Activated naive CD8-positive, alpha-beta T cell treated with anti-CD3 and anti-CD28 coated beads for 36 hours (primary cell): ENCODE results near the gene TMEM132A. TPM values are rescaled to one million over a fixed set of nuclear protein-coding genes. Genes with fewer than 3 reads are reported as not detected.

ENCODE experiments used
- DNase-seq: peaks from one replicate; pipeline ENCODE4 v3.0.0; 2021
- H3K27ac Mint-ChIP-seq: one replicate; pipeline ENCODE4 v1.8.0; 2022; ENCODE audit warnings: mild to moderate bottlenecking, moderate library complexity, mixed read lengths
- H3K27me3 Mint-ChIP-seq: one replicate; pipeline ENCODE4 v1.8.0; 2022; ENCODE audit warnings: mild to moderate bottlenecking, mixed read lengths
- H3K36me3 Mint-ChIP-seq: one replicate; pipeline ENCODE4 v1.8.0; 2021; ENCODE audit warnings: mild to moderate bottlenecking, mixed read lengths
- H3K4me1 Mint-ChIP-seq: one replicate; pipeline ENCODE4 v1.8.0; 2021; ENCODE audit warnings: mixed read lengths
- H3K4me3 Mint-ChIP-seq: one replicate; pipeline ENCODE4 v1.8.0; 2022; ENCODE audit warnings: mild to moderate bottlenecking, moderate library complexity, mixed read lengths
- H3K9me3 Mint-ChIP-seq: one replicate; pipeline ENCODE4 v1.8.0; 2022; ENCODE audit warnings: mixed read lengths
- total RNA-seq, 2 experiments: library from RNA; stranded (reverse); gene quantifications; one replicate each; pipeline ENCODE4 v1.2.3, GENCODE V29; 2021

Gene TMEM132A
- total RNA-seq = 1 to 10 TPM; 1.3 to 1.4 TPM

GRCh38 chr11:60924110-60924905 is at the start of gene TMEM132A:
TSS of gene TMEM132A (plus strand) at chr11:60924460. CDS start at chr11:60924634, 174 bp downstream.
- peak within 1 kb of the TSS; percentile 55 for H3K4me3 Mint-ChIP-seq
- H3K36me3 Mint-ChIP-seq = peaks cover 33% of the 10 kb centered on the region
- no peak for DNase-seq
- H3K4me1 Mint-ChIP-seq = peaks cover 19% of the 10 kb centered on the region
- H3K27ac Mint-ChIP-seq = no peak within 1 kb of the TSS
- H3K9me3 Mint-ChIP-seq = no peaks in the 10 kb centered on the region
- H3K27me3 Mint-ChIP-seq = peaks cover 18% of the 10 kb centered on the region

GRCh38 chr11:60875366-60876167 is 48.7 kb upstream of the TMEM132A start:
- Mint-ChIP-seq H3K36me3 (no peaks in the 10 kb centered on the region), H3K27me3 (no peaks in the 10 kb centered on the region), H3K4me1 (peaks cover 19% of the 10 kb centered on the region), H3K4me3 (no peak overlapping the region), H3K9me3 (no peaks in the 10 kb centered on the region), H3K27ac (no peak overlapping the region)
- DNase-seq = no peak

- H3K27me3 Mint-ChIP-seq = no peaks in the 10 kb centered on the region
- peaks cover 14% of the 10 kb centered on the region for H3K4me1 Mint-ChIP-seq
- DNase-seq = no peak
- H3K36me3 Mint-ChIP-seq = peaks cover 3% of the 10 kb centered on the region
- H3K27ac Mint-ChIP-seq = peak overlapping the region; percentile 48
- H3K9me3 Mint-ChIP-seq = no peaks in the 10 kb centered on the region
- H3K4me3 Mint-ChIP-seq = no peak overlapping the region
Measured at GRCh38 chr11:60876168-60876485, 48.1 kb upstream of the TMEM132A start.

- H3K4me1 Mint-ChIP-seq = no peaks in the 10 kb centered on the region
- H3K36me3 Mint-ChIP-seq = peaks cover 9% of the 10 kb centered on the region
- H3K27me3 Mint-ChIP-seq = no peaks in the 10 kb centered on the region
- DNase-seq = no peak
- H3K9me3 Mint-ChIP-seq = no peaks in the 10 kb centered on the region
- H3K27ac Mint-ChIP-seq = no peak overlapping the region
- no peak overlapping the region for H3K4me3 Mint-ChIP-seq
Measured at GRCh38 chr11:60878245-60879101, 45.8 kb upstream of the TMEM132A start.

GRCh38 chr11:60879104-60879503 is 45.2 kb upstream of the TMEM132A start:
- Mint-ChIP-seq H3K4me1 (no peaks in the 10 kb centered on the region), H3K9me3 (no peaks in the 10 kb centered on the region), H3K27ac (no peak overlapping the region), H3K27me3 (no peaks in the 10 kb centered on the region), H3K36me3 (peaks cover 13% of the 10 kb centered on the region), H3K4me3 (no peak overlapping the region)
- no peak for DNase-seq

GRCh38 chr11:60879971-60880588 is 44.2 kb upstream of the TMEM132A start:
- no peaks in the 10 kb centered on the region for H3K9me3 Mint-ChIP-seq
- H3K27me3 Mint-ChIP-seq = no peaks in the 10 kb centered on the region
- H3K4me1 Mint-ChIP-seq = no peaks in the 10 kb centered on the region
- no peak for DNase-seq
- peak overlapping the region; percentile 5 for H3K27ac Mint-ChIP-seq
- H3K4me3 Mint-ChIP-seq = no peak overlapping the region
- H3K36me3 Mint-ChIP-seq = peaks cover 16% of the 10 kb centered on the region

GRCh38 chr11:60880643-60881282 is 43.5 kb upstream of the TMEM132A start:
- H3K4me1 Mint-ChIP-seq = no peaks in the 10 kb centered on the region
- no peak overlapping the region for H3K27ac Mint-ChIP-seq
- no peak overlapping the region for H3K4me3 Mint-ChIP-seq
- no peaks in the 10 kb centered on the region for H3K9me3 Mint-ChIP-seq
- no peaks in the 10 kb centered on the region for H3K27me3 Mint-ChIP-seq
- no peak for DNase-seq
- peaks cover 18% of the 10 kb centered on the region for H3K36me3 Mint-ChIP-seq

- H3K4me1 Mint-ChIP-seq = peaks cover 3% of the 10 kb centered on the region
- no peaks in the 10 kb centered on the region for H3K9me3 Mint-ChIP-seq
- DNase-seq = no peak
- no peak overlapping the region for H3K27ac Mint-ChIP-seq
- no peaks in the 10 kb centered on the region for H3K27me3 Mint-ChIP-seq
- H3K36me3 Mint-ChIP-seq = peaks cover 30% of the 10 kb centered on the region
- H3K4me3 Mint-ChIP-seq = no peak overlapping the region
Measured at GRCh38 chr11:60887556-60887955, 36.7 kb upstream of the TMEM132A start.

GRCh38 chr11:60889869-60890311 is 34.4 kb upstream of the TMEM132A start:
- H3K27me3 Mint-ChIP-seq = no peaks in the 10 kb centered on the region
- H3K27ac Mint-ChIP-seq = peak overlapping the region; percentile 49
- DNase-seq = no peak
- H3K9me3 Mint-ChIP-seq = no peaks in the 10 kb centered on the region
- no peak overlapping the region for H3K4me3 Mint-ChIP-seq
- peaks cover 3% of the 10 kb centered on the region for H3K4me1 Mint-ChIP-seq
- H3K36me3 Mint-ChIP-seq = peaks cover 30% of the 10 kb centered on the region

- peaks cover 29% of the 10 kb centered on the region for H3K36me3 Mint-ChIP-seq
- H3K27me3 Mint-ChIP-seq = no peaks in the 10 kb centered on the region
- H3K27ac Mint-ChIP-seq = no peak overlapping the region
- no peaks in the 10 kb centered on the region for H3K9me3 Mint-ChIP-seq
- H3K4me3 Mint-ChIP-seq = no peak overlapping the region
- H3K4me1 Mint-ChIP-seq = peaks cover 3% of the 10 kb centered on the region
- no peak for DNase-seq
Measured at GRCh38 chr11:60890696-60891095, 33.6 kb upstream of the TMEM132A start.

- Mint-ChIP-seq H3K36me3 (peaks cover 30% of the 10 kb centered on the region), H3K27ac (no peak overlapping the region), H3K4me1 (peaks cover 3% of the 10 kb centered on the region), H3K27me3 (no peaks in the 10 kb centered on the region), H3K4me3 (no peak overlapping the region), H3K9me3 (no peaks in the 10 kb centered on the region)
- DNase-seq = no peak
Measured at GRCh38 chr11:60891103-60891741, 33.0 kb upstream of the TMEM132A start.

- Mint-ChIP-seq H3K27me3 (no peaks in the 10 kb centered on the region), H3K27ac (no peak overlapping the region), H3K36me3 (peaks cover 26% of the 10 kb centered on the region), H3K9me3 (no peaks in the 10 kb centered on the region), H3K4me1 (peaks cover 7% of the 10 kb centered on the region), H3K4me3 (no peak overlapping the region)
- DNase-seq = no peak
Measured at GRCh38 chr11:60895687-60896086, 28.6 kb upstream of the TMEM132A start.

GRCh38 chr11:60897496-60897895 is 26.8 kb upstream of the TMEM132A start:
- DNase-seq = no peak
- Mint-ChIP-seq H3K27ac (no peak overlapping the region), H3K27me3 (no peaks in the 10 kb centered on the region), H3K36me3 (peaks cover 23% of the 10 kb centered on the region), H3K9me3 (no peaks in the 10 kb centered on the region), H3K4me3 (no peak overlapping the region), H3K4me1 (peaks cover 5% of the 10 kb centered on the region)
